Heart left ventricle (tissue), 16 donors: ENCODE data around the gene PAQR4. TPM values are rescaled to one million over a fixed set of nuclear protein-coding genes. Genes with fewer than 3 reads are reported as not detected.

Experiments
- ATAC-seq, 4 donors: fragments of 200-7000 bp; cut with Tn5 transposase; one replicate each; pipeline ENCODE4 v1.9.1; 2020 to 2022; ENCODE audit warnings: moderate library complexity in 4 of 4, mild to moderate bottlenecking in 3 of 4, moderate number of reproducible peaks in 1 of 4
- DNase-seq, 5 donors: peaks; one replicate each; pipeline ENCODE4 v3.0.0-alpha.2; 2020
- H3K27ac ChIP-seq, 12 donors: fragments of 200-600 bp; sonication (generic) in 4 of 12; one replicate each; pipeline versions ENCODE4 v1.5.0 to v1.8.0; 2016 to 2022; ENCODE audit warnings: mild to moderate bottlenecking in 2 of 12
- H3K27me3 ChIP-seq, 9 donors: fragments of 200-600 bp; sonication (generic) in 2 of 9; one replicate each; pipeline versions ENCODE4 v1.5.1 to v1.8.0; 2016 to 2022; ENCODE audit warnings: mild to moderate bottlenecking in 3 of 9
- H3K36me3 ChIP-seq, 9 donors: fragments of 200-600 bp; sonication (generic) in 2 of 9; one replicate each; pipeline versions ENCODE4 v1.5.0 to v1.8.0; 2018 to 2022; ENCODE audit warnings: mild to moderate bottlenecking in 2 of 9
- H3K4me1 ChIP-seq, 12 donors: fragments of 200-600 bp; sonication (generic) in 4 of 12; one replicate each; pipeline versions ENCODE4 v1.5.0 to v1.8.0; 2016 to 2022; ENCODE audit warnings: mild to moderate bottlenecking in 3 of 12
- H3K4me3 ChIP-seq, 12 donors: fragments of 200-600 bp; sonication (generic) in 4 of 12; one replicate each; pipeline versions ENCODE4 v1.5.0 to v1.8.0; 2017 to 2022; ENCODE audit warnings: mild to moderate bottlenecking in 9 of 12, moderate library complexity in 4 of 12
- H3K9me3 ChIP-seq, 12 donors: fragments of 200-600 bp; sonication (generic) in 4 of 12; one replicate each; pipeline versions ENCODE4 v1.5.0 to v1.8.0; 2016 to 2022; ENCODE audit warnings: mild to moderate bottlenecking in 1 of 12
- POLR2A ChIP-seq, 2 donors: fragments of 450-650 bp; IDR thresholded peaks; one replicate each; pipeline ENCODE4 v1.6.1; 2017; ENCODE audit warnings: antibody characterized with exemption in 2 of 2, mild to moderate bottlenecking in 2 of 2, moderate library complexity in 2 of 2
- WGBS, 4 donors: extraction: QIAGEN DNeasy Blood & Tissue Kit in 2 of 4; methylation state at CpG; one replicate each; pipeline versions ENCODE4 v1.1.5 to v1.1.7; 2013 to 2018; 5-methylcytosine and 5-hydroxymethylcytosine counted together
- intact Hi-C, 10 donors: fragments of 100-400 bp; cut with DNase I; formaldehyde crosslinking; loops; one replicate each; pipeline versions ENCODE4 v1.11.1 to v1.14.2; 2022
- polyA plus RNA-seq, 2 donors: library from polyadenylated mRNA; stranded (reverse); fragments of 200-250 nt; gene quantifications; one replicate each; pipeline ENCODE4 v1.2.3, GENCODE V29; 2013
- total RNA-seq, 9 donors: library from RNA; depleted of rRNA in 2 of 9; stranded (reverse); fragments of >200 nt in 2 of 9; fragmentation: NEBNext Ultra II Directional in 3 of 9; extraction: Animal tissue kit (Norgen Biotek cat#: 25700) in 3 of 9; gene quantifications; one replicate each; pipeline versions ENCODE4 v1.1.0 to v1.2.4, GENCODE V29; 2016 to 2023
- donor health status: ischemic (EF 13 %, LVEDD 7.1; RV severe dilation, severe dysfunction).
- donor health status: healthy with polysubstance abuse.
- donor health status: DM: no; HTN: yes; CAD: no.
- donor health status: DM: no; HTN: no; CAD: no.
- donor health status: ischemic (EF 25% LVEDD 6.9; RV normal size, moderate dysfunction).
- donor health status: ischemic (EF 25% LVEDD 5.7; RV mildly dilated, moderate dysfunction).
- donor health status: healthy.
- donor health status: DM: yes; HTN: yes; CAD: no.
- donor health status: ischemic (EF 35%, LVEDD 5.7; RV mildly dilated, moderate dysfunction).
- donor health status: nonischemic (EF 11% LVEDD 7.7; RV severe dilation, severe dysfunction).
- donor health status: DM: yes; HTN: yes; CAD: no.
- donor health status: PGD.
- donor health status: ischemic (EF 29% LVEDD 5.4; RV normal size, mild dysfunction).
- donor health status: nonischemic (EF 23%, LVEDD 6.1; RV moderate dilation, normal function).

PAQR4 gene
- total and polyA plus RNA-seq, 11 donors: 6.9 to 16.3 (median 9.0) TPM

DNA sequence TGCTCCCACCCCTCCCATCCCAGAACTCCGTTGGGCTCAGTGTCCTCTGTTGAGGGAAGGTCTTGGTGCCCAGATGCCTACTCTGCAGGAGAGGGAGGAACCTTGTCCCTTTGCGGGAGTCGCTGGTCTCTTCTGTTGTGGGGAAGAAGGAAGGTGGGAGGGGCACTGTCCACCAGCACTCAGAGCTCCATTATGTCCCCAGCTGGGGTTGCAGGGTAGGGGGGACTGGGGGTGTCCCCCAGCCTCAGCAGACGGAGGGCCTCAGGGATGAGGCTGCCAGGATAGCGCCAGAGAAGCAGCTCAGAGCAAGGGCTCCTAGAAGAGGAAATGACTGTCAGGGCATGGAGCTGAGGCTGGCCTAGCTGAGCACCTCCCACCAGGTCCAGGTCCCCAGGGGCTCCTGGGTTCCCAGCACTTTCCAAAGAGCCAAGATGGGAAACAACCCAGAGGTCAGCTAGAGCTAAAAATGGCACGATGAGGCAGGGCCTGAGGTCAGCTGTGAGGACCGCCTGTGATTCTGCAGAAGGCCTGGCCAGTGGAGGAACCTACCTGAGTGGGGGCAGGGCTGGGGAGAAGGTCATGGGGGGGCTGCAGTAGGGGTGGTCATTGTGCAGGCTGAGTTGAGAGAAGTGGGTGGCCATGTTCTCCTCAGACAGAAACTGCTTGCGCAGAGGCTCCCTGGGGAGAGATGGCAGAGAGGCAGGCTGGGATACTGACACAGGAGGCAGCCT, 53.7 kb downstream of the PAQR4 start:
- WGBS, 4 donors: 15 to 27% (median 27%) methylated on average over 6 to 8 of the region's 8 CpGs
- H3K4me3 ChIP-seq: peak overlapping the region; percentile 42 to 99 (median 76)
- H3K36me3 ChIP-seq: peaks cover 0 to 23% (median 19%) of the 10 kb centered on the region in 9 donors
- peaks cover 13 to 62% (median 44%) of the 10 kb centered on the region in 12 donors for H3K4me1 ChIP-seq
- no peak for TF ChIP-seq POLR2A (IDR thresholded peaks at IDR 0.05)
- intact Hi-C loops: no loop called here
- ATAC-seq (peak in 2 of 4 donors; percentile 1 to 2), DNase-seq (peak in 4 of 5 donors; percentile 67 to 77 (median 74))
- H3K27me3 ChIP-seq: peaks cover 4 to 11% (median 9%) of the 10 kb centered on the region in 9 donors
- no peaks in the 10 kb centered on the region for H3K9me3 ChIP-seq
- H3K27ac ChIP-seq: peak overlapping the region; percentile 82 to 100 (median 96)

Other genes with a start within 250 kb of the PAQR4 start
- gene PRSS27, start 249.1 kb upstream of the PAQR4 start, total RNA-seq: 1 to 10 TPM in 1 of 9 donors, under 1 TPM in 5, not detected in 3; 0.19 to 1.3 (median 0.53) TPM
- gene PRSS27, start 249.1 kb upstream of the PAQR4 start, polyA plus RNA-seq: under 1 TPM; 0.25 to 0.38 TPM
- 100 to 1,000 TPM; 112 to 315 (median 233) TPM for gene SRRM2, start 216.7 kb upstream of the PAQR4 start, total RNA-seq
- 100 to 1,000 TPM; 196 to 540 TPM for gene SRRM2, start 216.7 kb upstream of the PAQR4 start, polyA plus RNA-seq
- 1,000 to 10,000 TPM in 1 of 9 donors, 100 to 1,000 TPM in 8; 213 to 1,067 (median 294) TPM for gene ELOB, start 192.1 kb upstream of the PAQR4 start, total RNA-seq
- gene ELOB, start 192.1 kb upstream of the PAQR4 start, polyA plus RNA-seq: 100 to 1,000 TPM; 462 to 926 TPM
- gene PRSS33, start 181.8 kb upstream of the PAQR4 start, total RNA-seq: not detected
- gene PRSS33, start 181.8 kb upstream of the PAQR4 start, polyA plus RNA-seq: not detected
- not detected for gene PRSS41, start 170.9 kb upstream of the PAQR4 start, total RNA-seq
- gene PRSS41, start 170.9 kb upstream of the PAQR4 start, polyA plus RNA-seq: not detected
- not detected for gene PRSS21, start 152.1 kb upstream of the PAQR4 start, total RNA-seq
- gene PRSS21, start 152.1 kb upstream of the PAQR4 start, polyA plus RNA-seq: not detected
- 1 to 10 TPM in 1 of 9 donors, under 1 TPM in 1, not detected in 7; 0.50 to 3.0 TPM for gene ZG16B, start 139.0 kb upstream of the PAQR4 start, total RNA-seq
- not detected for gene ZG16B, start 139.0 kb upstream of the PAQR4 start, polyA plus RNA-seq
- not detected for gene PRSS22, start 111.2 kb upstream of the PAQR4 start, total RNA-seq
- not detected for gene PRSS22, start 111.2 kb upstream of the PAQR4 start, polyA plus RNA-seq
- 10 to 100 TPM; 20.1 to 64.1 (median 22.6) TPM for gene FLYWCH2, start 86.1 kb upstream of the PAQR4 start, total RNA-seq
- 10 to 100 TPM; 35.3 to 53.4 TPM for gene FLYWCH2, start 86.1 kb upstream of the PAQR4 start, polyA plus RNA-seq
- gene FLYWCH1, start 57.4 kb upstream of the PAQR4 start, total RNA-seq: 10 to 100 TPM; 26.3 to 48.4 (median 34.2) TPM
- gene FLYWCH1, start 57.4 kb upstream of the PAQR4 start, polyA plus RNA-seq: 10 to 100 TPM; 28.3 to 29.1 TPM
- gene KREMEN2, start 5.1 kb upstream of the PAQR4 start, total RNA-seq: under 1 TPM in 1 of 9 donors, not detected in 8; 0.27 TPM
- not detected for gene KREMEN2, start 5.1 kb upstream of the PAQR4 start, polyA plus RNA-seq
- gene PKMYT1, start 11.1 kb downstream of the PAQR4 start, total RNA-seq: 10 to 100 TPM in 1 of 9 donors, 1 to 10 TPM in 4, under 1 TPM in 4; 0.72 to 11.9 (median 1.2) TPM
- 1 to 10 TPM; 1.3 to 2.5 TPM for gene PKMYT1, start 11.1 kb downstream of the PAQR4 start, polyA plus RNA-seq
- gene CLDN9, start 43.6 kb downstream of the PAQR4 start, total RNA-seq: 1 to 10 TPM in 2 of 9 donors, under 1 TPM in 7; 0.13 to 2.0 (median 0.75) TPM
- gene CLDN9, start 43.6 kb downstream of the PAQR4 start, polyA plus RNA-seq: 1 to 10 TPM in 1 of 2 donors, under 1 TPM in 1; 0.62 to 1.7 TPM
- not detected for gene CLDN6, start 48.8 kb downstream of the PAQR4 start, total RNA-seq
- under 1 TPM in 1 of 2 donors, not detected in 1; 0.04 TPM for gene CLDN6, start 48.8 kb downstream of the PAQR4 start, polyA plus RNA-seq
- gene TNFRSF12A, start 51.0 kb downstream of the PAQR4 start, total RNA-seq: 100 to 1,000 TPM in 3 of 9 donors, 10 to 100 TPM in 6; 27.8 to 289 (median 92.4) TPM
- 100 to 1,000 TPM; 260 to 824 TPM for gene TNFRSF12A, start 51.0 kb downstream of the PAQR4 start, polyA plus RNA-seq
- gene HCFC1R1, start 54.6 kb downstream of the PAQR4 start, total RNA-seq: 10 to 100 TPM; 32.8 to 66.7 (median 50.5) TPM
- 100 to 1,000 TPM in 1 of 2 donors, 10 to 100 TPM in 1; 54.6 to 189 TPM for gene HCFC1R1, start 54.6 kb downstream of the PAQR4 start, polyA plus RNA-seq
- 10 to 100 TPM in 4 of 9 donors, 1 to 10 TPM in 5; 6.9 to 14.0 (median 9.4) TPM for gene THOC6, start 54.7 kb downstream of the PAQR4 start, total RNA-seq
- 10 to 100 TPM; 15.4 to 23.0 TPM for gene THOC6, start 54.7 kb downstream of the PAQR4 start, polyA plus RNA-seq
- gene BICDL2, start 67.6 kb downstream of the PAQR4 start, total RNA-seq: not detected
- gene BICDL2, start 67.6 kb downstream of the PAQR4 start, polyA plus RNA-seq: under 1 TPM in 1 of 2 donors, not detected in 1; 0.07 TPM
- gene MMP25, start 77.2 kb downstream of the PAQR4 start, total RNA-seq: 1 to 10 TPM in 3 of 9 donors, under 1 TPM in 6; 0.32 to 3.0 (median 0.90) TPM
- 1 to 10 TPM in 1 of 2 donors, under 1 TPM in 1; 0.97 to 1.3 TPM for gene MMP25, start 77.2 kb downstream of the PAQR4 start, polyA plus RNA-seq
- 100 to 1,000 TPM in 1 of 9 donors, 10 to 100 TPM in 8; 20.6 to 241 (median 48.9) TPM for gene IL32, start 96.3 kb downstream of the PAQR4 start, total RNA-seq
- gene IL32, start 96.3 kb downstream of the PAQR4 start, polyA plus RNA-seq: 10 to 100 TPM; 60.2 to 63.4 TPM
- not detected for gene ZSCAN10, start 129.9 kb downstream of the PAQR4 start, total RNA-seq
- gene ZSCAN10, start 129.9 kb downstream of the PAQR4 start, polyA plus RNA-seq: not detected
- gene ZNF205, start 143.2 kb downstream of the PAQR4 start, total RNA-seq: 10 to 100 TPM in 2 of 9 donors, 1 to 10 TPM in 7; 7.4 to 19.8 (median 8.1) TPM
- gene ZNF205, start 143.2 kb downstream of the PAQR4 start, polyA plus RNA-seq: 10 to 100 TPM; 13.9 to 17.0 TPM
- gene ZNF213, start 165.7 kb downstream of the PAQR4 start, total RNA-seq: 10 to 100 TPM in 2 of 9 donors, 1 to 10 TPM in 7; 6.7 to 14.3 (median 8.2) TPM
- 10 to 100 TPM in 1 of 2 donors, 1 to 10 TPM in 1; 8.7 to 14.2 TPM for gene ZNF213, start 165.7 kb downstream of the PAQR4 start, polyA plus RNA-seq
- not detected for gene OR1F1, start 218.9 kb downstream of the PAQR4 start, total RNA-seq
- gene OR1F1, start 218.9 kb downstream of the PAQR4 start, polyA plus RNA-seq: not detected